Endothelial cell of umbilical vein (primary cell): ENCODE data around the gene LRRK1. TPM values are rescaled to one million over a fixed set of nuclear protein-coding genes. Genes with fewer than 3 reads are reported as not detected.
A peak's percentile ranks its signal among the peaks of the same experiment; 100 is the strongest.

Experiments used
- BruUV-seq: library from RNA; stranded (reverse); fragments of 400-500 nt; replicated peaks from 2 replicates; lab custom pipeline; 2021; lab: Mats Ljungman, UMichigan
- CTCF ChIA-PET: fragments of 300-600, 350-600 bp; sonication (Branson Sonifier 250); formaldehyde crosslinking; loops from one replicate; lab custom pipeline; 2021; ENCODE audit warnings: antibody characterized with exemption, inconsistent platforms; lab: Charles Lee
- POLR2A ChIA-PET: fragments of 300-600, 350-600 bp; sonication (Branson Sonifier 250); formaldehyde crosslinking; loops from one replicate; lab custom pipeline; 2021; ENCODE audit warnings: antibody characterized with exemption, inconsistent platforms; lab: Charles Lee
- DNase-seq: peaks from one replicate; pipeline ENCODE4 v3.0.0-alpha.2; 2011; ENCODE audit warnings: low read depth, low spot score
- FAIRE-seq: peaks from 2 replicates; lab custom pipeline; 2011; peaks lifted over from hg19 to GRCh38; lab: Jason Lieb, UNC
- H2AFZ ChIP-seq: 2 replicates; pipeline ENCODE4 v1.6.0; 2012; ENCODE audit warnings: low read depth, low read length, control low read depth, inconsistent platforms
- H3K27ac ChIP-seq: 2 replicates; pipeline ENCODE4 v1.5.1; 2011; ENCODE audit warnings: low read depth, mild to moderate bottlenecking, control low read depth, low read length, moderate library complexity; ENCODE audit not compliant: insufficient read depth
- H3K27me3 ChIP-seq, 2 experiments: 2 replicates each; pipeline versions ENCODE4 v1.6.0 to v1.6.1; 2011; ENCODE audit warnings: low read length in 2 of 2, mixed read lengths in 1 of 2; ENCODE audit not compliant: control insufficient read depth in 2 of 2, insufficient read depth in 2 of 2
- H3K36me3 ChIP-seq, 2 experiments: 2 replicates in 1 of 2; 3 replicates in 1 of 2; pipeline ENCODE4 v1.5.1; 2011; ENCODE audit warnings: low read length in 2 of 2, mild to moderate bottlenecking in 1 of 2, moderate library complexity in 1 of 2; ENCODE audit not compliant: control insufficient read depth in 2 of 2, insufficient read depth in 2 of 2; ENCODE audit errors: extremely low read depth in 1 of 2
- H3K4me1 ChIP-seq: 3 replicates; pipeline ENCODE4 v1.5.1; 2011; ENCODE audit warnings: mild to moderate bottlenecking, low read length; ENCODE audit not compliant: control insufficient read depth, insufficient read depth; ENCODE audit errors: extremely low read depth
- H3K4me2 ChIP-seq: 2 replicates; pipeline ENCODE4 v1.6.1; 2011; ENCODE audit warnings: low read length, control low read depth, mixed read lengths; ENCODE audit not compliant: insufficient read depth
- H3K4me3 ChIP-seq, 3 experiments: fragments of 200-600 bp in 1 of 3; sonication (generic), shearing (Covaris generic) in 1 of 3; replicated peaks in 1 of 3; 2 replicates each; pipeline ENCODE4 v1.5.1; 2011 to 2016; ENCODE audit warnings: control low read depth in 3 of 3, low read length in 3 of 3, mild to moderate bottlenecking in 2 of 3, inconsistent platforms in 1 of 3, low read depth in 1 of 3, moderate library complexity in 1 of 3; ENCODE audit not compliant: insufficient read depth in 1 of 3
- H3K79me2 ChIP-seq: 2 replicates; pipeline ENCODE4 v1.6.0; 2012; ENCODE audit warnings: low read length, inconsistent platforms; ENCODE audit not compliant: control insufficient read depth, insufficient read depth
- H3K9ac ChIP-seq: replicated peaks from 2 replicates; pipeline ENCODE3; 2011; ENCODE audit warnings: low read length, control low read depth; ENCODE audit not compliant: insufficient read depth; ENCODE audit errors: extremely low read depth
- H3K9me1 ChIP-seq: replicated peaks from 3 replicates; pipeline ENCODE4 v1.6.0; 2011; ENCODE audit warnings: mild to moderate bottlenecking, low read length; ENCODE audit not compliant: control insufficient read depth, insufficient read depth; ENCODE audit errors: extremely low read depth
- H3K9me3 ChIP-seq: replicated peaks from 2 replicates; pipeline ENCODE4 v1.5.1; 2012; ENCODE audit warnings: low read length, inconsistent platforms; ENCODE audit not compliant: control insufficient read depth, insufficient read depth
- H4K20me1 ChIP-seq: replicated peaks from 2 replicates; pipeline ENCODE3; 2011; ENCODE audit warnings: mild to moderate bottlenecking, low read length; ENCODE audit not compliant: control insufficient read depth, insufficient read depth; ENCODE audit errors: extremely low read depth
- EZH2 ChIP-seq: IDR thresholded peaks from 2 replicates; pipeline ENCODE4 v1.6.1; 2012; ENCODE audit warnings: borderline replicate concordance, low read depth, mild to moderate bottlenecking, moderate library complexity, low read length, inconsistent platforms; ENCODE audit not compliant: severe bottlenecking
- FOS ChIP-seq: IDR thresholded peaks from 2 replicates; pipeline ENCODE4 v1.6.1; 2011; ENCODE audit warnings: mild to moderate bottlenecking, low read length, moderate library complexity, borderline replicate concordance; ENCODE audit not compliant: insufficient read depth
- GATA2 ChIP-seq: IDR thresholded peaks from 2 replicates; pipeline ENCODE4 v1.7.0; 2011; ENCODE audit warnings: low read depth, mild to moderate bottlenecking, moderate library complexity, mixed read lengths, low read length; ENCODE audit not compliant: insufficient read length, insufficient read depth
- JUN ChIP-seq: IDR thresholded peaks from 2 replicates; pipeline ENCODE4 v1.6.1; 2011; ENCODE audit warnings: borderline replicate concordance, low read depth; ENCODE audit not compliant: insufficient read length, insufficient read depth
- MYC ChIP-seq: IDR thresholded peaks from one replicate; pipeline ENCODE4 v1.6.1; 2011; ENCODE audit warnings: mild to moderate bottlenecking, low read depth, low read length
- POLR2A ChIP-seq: IDR thresholded peaks from 2 replicates; pipeline ENCODE4 v1.6.1; 2012; ENCODE audit warnings: low read depth, mild to moderate bottlenecking, control low read depth, low read length
- POLR2AphosphoS5 ChIP-seq: IDR thresholded peaks from 2 replicates; pipeline ENCODE4 v1.6.1; 2012; ENCODE audit warnings: low read depth, mild to moderate bottlenecking, control low read depth, low read length, moderate library complexity; ENCODE audit not compliant: insufficient read depth
- dilution Hi-C: fragments of 300-500 bp; cut with MboI; formaldehyde crosslinking; loops from one replicate; pipeline ENCODE4 v1.15.0; 2019; ENCODE audit warnings: low sequenced_read_pairs; ENCODE audit not compliant: extremely low pct_ligation_motif_present
- intact Hi-C: fragments of 100-400 bp; cut with micrococcal nuclease; formaldehyde crosslinking; loops from one replicate; pipeline ENCODE4 v1.10.0; 2022
- polyA plus RNA-seq, 4 experiments: library from polyadenylated mRNA; depleted of rRNA in 3 of 4; stranded (reverse) in 3 of 4; unstranded in 1 of 4; fragments of >200 nt; gene quantifications; 2 replicates each; pipeline versions ENCODE4 v1.2.1 to v1.2.3, GENCODE V29; 2011 to 2012; ENCODE audit warnings: missing spikeins in 1 of 4
- total RNA-seq: library from RNA; stranded (reverse); gene quantifications from 2 replicates; pipeline ENCODE4 v1.2.3, GENCODE V29; 2021
- TF ChIP-seq, protein P1 (sequence below), 2 donors: IDR thresholded peaks; 1 replicate in 1 of 2; 2 replicates in 1 of 2; pipeline ENCODE4 v1.5.1; 2011; ENCODE audit warnings: low read length in 2 of 2, mild to moderate bottlenecking in 2 of 2, moderate library complexity in 2 of 2, control low read depth in 1 of 2, inconsistent platforms in 1 of 2, low read depth in 1 of 2; ENCODE audit not compliant: insufficient read depth in 1 of 2; ENCODE audit errors: extremely low read depth in 1 of 2

LRRK1 gene
- total and polyA plus RNA-seq, 2 donors (not counting 3 experiments of a cell fraction or from before 2014, with no cell fraction given): 11.0 to 22.1 TPM

DNA sequence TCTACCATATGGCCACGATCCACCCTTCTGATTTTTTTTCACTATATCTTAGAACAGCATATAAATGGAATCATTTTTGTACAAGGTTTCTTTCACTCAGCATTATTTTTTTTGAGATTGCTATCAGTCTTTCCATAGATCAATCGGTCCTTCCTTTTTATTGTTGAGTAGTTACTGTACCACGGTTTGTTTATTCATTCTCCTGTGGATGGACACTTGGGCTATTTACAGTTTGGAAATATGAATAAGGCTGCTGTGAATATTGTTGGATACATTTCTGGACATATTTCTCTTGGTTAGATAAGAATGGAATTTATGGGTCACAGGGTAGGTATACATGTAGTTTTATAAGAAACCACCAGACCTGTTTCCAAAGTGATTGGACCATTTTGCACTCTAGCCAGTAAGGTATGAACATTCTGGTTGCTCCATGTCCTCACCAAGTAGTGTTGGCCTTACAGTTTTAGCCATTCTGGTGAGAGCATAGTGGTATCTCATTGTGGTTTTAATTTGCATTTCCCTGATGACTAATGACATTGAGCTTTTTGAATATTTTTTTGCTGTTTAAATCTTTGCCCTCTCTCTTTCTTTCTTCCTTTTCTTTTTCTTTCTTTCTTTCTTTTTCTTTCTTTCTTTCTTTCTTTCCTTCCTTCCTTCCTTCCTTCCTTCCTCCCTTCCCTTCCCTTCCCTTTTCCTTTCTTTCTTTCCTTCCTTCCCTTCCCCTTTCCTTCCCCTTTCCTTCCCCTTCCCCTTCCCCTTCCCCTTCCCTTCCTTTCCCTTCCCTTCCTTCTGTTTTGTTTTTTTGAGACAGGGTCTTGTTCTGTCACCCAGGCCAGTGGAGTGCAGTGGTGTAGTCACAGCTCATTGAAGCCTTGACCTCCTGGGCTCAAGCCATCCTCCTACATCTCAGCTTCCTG is 49.2 kb downstream of the LRRK1 start:
- peak; percentile 53 for FAIRE-seq
- no peaks in the 10 kb centered on the region for H3K36me3 ChIP-seq
- H3K4me3 ChIP-seq: no peak overlapping the region
- DNase-seq: no peak
- H3K4me2 ChIP-seq: no peak overlapping the region
- H3K9me1 ChIP-seq: no peaks in the 10 kb centered on the region
- peaks cover 5% of the 10 kb centered on the region for H3K4me1 ChIP-seq
- H3K27me3 ChIP-seq: no peaks in the 10 kb centered on the region
- no TSS peak for BruUV-seq
- CTCF ChIA-PET: interaction anchor here (1.0 to 1.5 kb wide), 3 partner anchors 39 to 50 kb away, joined by 3 to 4 read pairs (median 4); no protein-coding TSS in a partner anchor
- no peak overlapping the region for H3K27ac ChIP-seq
- intact Hi-C loops (no loop called here), dilution Hi-C loops (no loop called here)
- no peak overlapping the region for H2AFZ ChIP-seq
- POLR2A ChIA-PET: no interaction called here
- H3K79me2 ChIP-seq: no peaks in the 10 kb centered on the region
- TF ChIP-seq GATA2: no peak
- no peak for TF ChIP-seq POLR2AphosphoS5
- H3K9me3 ChIP-seq: no peaks in the 10 kb centered on the region
- no peak overlapping the region for H3K9ac ChIP-seq
- no peaks in the 10 kb centered on the region for H4K20me1 ChIP-seq

DNA sequence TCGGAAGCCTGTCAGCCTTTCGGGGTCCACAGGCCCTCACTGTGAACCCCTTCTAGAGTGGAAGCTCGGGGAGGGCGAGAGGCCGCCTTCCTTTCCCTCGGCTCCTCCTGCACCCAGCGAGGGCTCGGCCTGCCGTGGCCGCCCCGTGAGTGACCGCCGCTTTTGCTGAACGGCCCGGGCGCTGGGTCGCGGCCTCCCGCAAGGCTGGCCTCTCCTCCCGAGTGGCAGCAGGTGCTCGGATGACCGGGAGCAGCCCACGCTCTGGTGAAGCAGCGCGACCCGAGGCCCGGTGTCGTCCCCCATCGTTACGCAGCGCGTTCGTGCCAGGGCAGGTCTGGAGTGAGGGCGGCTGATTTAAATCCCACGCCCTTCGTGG is 53.8 kb downstream of the LRRK1 start:
- Histone ChIP-seq H3K36me3 (no peaks in the 10 kb centered on the region), H3K27me3 (no peaks in the 10 kb centered on the region), H3K9ac (no peak overlapping the region), H3K4me3 (peak overlapping the region in 2 of 3 experiments; percentile 37 to 38), H3K27ac (no peak overlapping the region), H4K20me1 (no peaks in the 10 kb centered on the region), H2AFZ (peak overlapping the region; percentile 42), H3K79me2 (no peaks in the 10 kb centered on the region), H3K9me3 (no peaks in the 10 kb centered on the region), H3K4me2 (peak overlapping the region; percentile 70), H3K4me1 (peaks cover 11% of the 10 kb centered on the region), H3K9me1 (no peaks in the 10 kb centered on the region)
- ChIA-PET CTCF (interaction anchor here (1.0 to 3.1 kb wide), 3 partner anchors 26 to 55 kb away, joined by 3 to 19 read pairs (median 3); no protein-coding TSS in a partner anchor), POLR2A (no interaction called here)
- DNase-seq (no peak), FAIRE-seq (no peak)
- intact Hi-C loops: loop anchor here (2.0 kb wide), 1 partner anchor 34 kb away; no protein-coding TSS in a partner anchor
- dilution Hi-C loops: no loop called here
- no peak for TF ChIP-seq POLR2AphosphoS5
- TF ChIP-seq FOS: no peak
- TF ChIP-seq POLR2A: no peak
- no peak for TF ChIP-seq EZH2
- no peak for TF ChIP-seq GATA2
- no peak for TF ChIP-seq MYC
- TF ChIP-seq, protein P1, sequence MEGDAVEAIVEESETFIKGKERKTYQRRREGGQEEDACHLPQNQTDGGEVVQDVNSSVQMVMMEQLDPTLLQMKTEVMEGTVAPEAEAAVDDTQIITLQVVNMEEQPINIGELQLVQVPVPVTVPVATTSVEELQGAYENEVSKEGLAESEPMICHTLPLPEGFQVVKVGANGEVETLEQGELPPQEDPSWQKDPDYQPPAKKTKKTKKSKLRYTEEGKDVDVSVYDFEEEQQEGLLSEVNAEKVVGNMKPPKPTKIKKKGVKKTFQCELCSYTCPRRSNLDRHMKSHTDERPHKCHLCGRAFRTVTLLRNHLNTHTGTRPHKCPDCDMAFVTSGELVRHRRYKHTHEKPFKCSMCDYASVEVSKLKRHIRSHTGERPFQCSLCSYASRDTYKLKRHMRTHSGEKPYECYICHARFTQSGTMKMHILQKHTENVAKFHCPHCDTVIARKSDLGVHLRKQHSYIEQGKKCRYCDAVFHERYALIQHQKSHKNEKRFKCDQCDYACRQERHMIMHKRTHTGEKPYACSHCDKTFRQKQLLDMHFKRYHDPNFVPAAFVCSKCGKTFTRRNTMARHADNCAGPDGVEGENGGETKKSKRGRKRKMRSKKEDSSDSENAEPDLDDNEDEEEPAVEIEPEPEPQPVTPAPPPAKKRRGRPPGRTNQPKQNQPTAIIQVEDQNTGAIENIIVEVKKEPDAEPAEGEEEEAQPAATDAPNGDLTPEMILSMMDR (IDR thresholded peaks at IDR 0.05; ENCODE audit: extremely low read depth in 1 of 2, insufficient read depth in 1 of 2, low read depth in 1 of 2, low read length in 2 of 2): no peak
- TF ChIP-seq JUN: no peak
- BruUV-seq: no TSS peak
